Limb (tissue), 2 donors: ENCODE results near the gene C1orf94.

Experiments
- DNase-seq, 2 donors: peaks; one replicate each; pipeline ENCODE4 v3.0.0-alpha.2; 2016; ENCODE audit errors: extremely low spot score in 2 of 2

Gene C1orf94

DNA sequence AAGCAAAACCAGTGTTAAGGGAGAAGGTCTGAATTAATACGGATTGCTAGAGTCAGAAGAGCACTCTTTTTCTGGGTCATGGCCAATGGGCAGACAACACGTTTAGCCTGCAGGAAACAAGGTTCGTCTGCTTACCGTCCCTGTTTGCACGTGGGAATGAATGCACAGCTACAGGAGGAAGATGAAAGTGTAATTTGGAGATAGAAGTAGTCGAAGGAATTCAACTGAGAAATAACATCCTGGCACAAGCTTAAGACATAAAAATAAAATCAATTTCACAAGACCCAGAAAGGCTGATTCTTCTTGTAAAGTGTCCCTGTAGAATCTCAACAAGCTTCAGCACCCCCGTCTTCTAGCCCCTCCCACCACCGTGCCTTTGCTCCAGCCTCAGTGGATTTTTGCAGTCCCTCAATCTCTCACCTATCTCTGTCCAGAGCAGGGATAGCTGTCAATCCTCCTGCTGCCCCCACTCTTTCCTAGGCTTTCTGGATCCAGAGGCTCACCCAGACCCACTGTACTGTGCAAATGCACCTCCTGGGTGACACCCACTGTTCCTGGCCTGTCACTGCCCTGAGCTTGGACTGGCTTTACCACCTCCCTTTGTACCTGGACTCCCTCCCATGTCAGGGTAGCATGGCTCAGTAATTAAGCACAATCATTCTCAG, 60.6 kb downstream of the C1orf94 start:
- no peak for DNase-seq

DNA sequence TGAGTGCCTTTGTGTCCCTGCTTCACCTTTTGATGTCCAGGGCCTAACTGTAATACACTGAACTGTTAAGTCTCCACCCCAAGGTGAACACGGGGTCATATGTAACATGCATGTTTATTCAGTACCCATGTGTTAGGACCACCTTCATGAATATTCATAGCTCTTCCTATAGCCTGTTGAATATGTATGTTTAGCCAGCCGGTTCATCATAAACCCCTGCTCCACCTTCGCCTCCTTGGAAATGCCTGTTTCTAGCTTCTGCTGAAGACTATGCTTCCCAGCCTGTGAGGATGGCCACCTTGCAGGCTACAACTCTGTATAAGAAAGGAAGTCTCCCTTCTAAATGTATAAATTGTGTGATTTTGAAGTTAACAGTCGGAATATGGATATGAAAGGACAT, 69.3 kb downstream of the C1orf94 start:
- DNase-seq = no peak

DNA sequence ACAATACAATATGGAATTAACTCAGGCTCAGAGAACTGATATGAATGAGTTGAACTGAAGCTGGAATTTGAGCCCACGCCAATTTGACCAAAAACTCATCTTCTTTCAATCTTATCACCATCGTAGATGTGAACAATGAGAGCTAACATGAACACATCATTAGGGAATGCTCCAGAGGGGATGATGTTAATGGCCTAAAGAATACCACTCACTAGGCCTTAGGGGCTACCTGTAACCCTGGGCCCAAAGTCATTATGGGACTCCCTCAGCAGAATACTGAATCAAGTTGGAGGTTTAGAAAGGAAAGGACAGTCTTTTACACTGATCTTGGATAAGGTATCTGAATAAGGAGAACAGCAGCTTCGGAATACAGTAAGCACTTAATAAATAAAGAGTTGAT, 73.6 kb downstream of the C1orf94 start:
- no peak for DNase-seq

DNA sequence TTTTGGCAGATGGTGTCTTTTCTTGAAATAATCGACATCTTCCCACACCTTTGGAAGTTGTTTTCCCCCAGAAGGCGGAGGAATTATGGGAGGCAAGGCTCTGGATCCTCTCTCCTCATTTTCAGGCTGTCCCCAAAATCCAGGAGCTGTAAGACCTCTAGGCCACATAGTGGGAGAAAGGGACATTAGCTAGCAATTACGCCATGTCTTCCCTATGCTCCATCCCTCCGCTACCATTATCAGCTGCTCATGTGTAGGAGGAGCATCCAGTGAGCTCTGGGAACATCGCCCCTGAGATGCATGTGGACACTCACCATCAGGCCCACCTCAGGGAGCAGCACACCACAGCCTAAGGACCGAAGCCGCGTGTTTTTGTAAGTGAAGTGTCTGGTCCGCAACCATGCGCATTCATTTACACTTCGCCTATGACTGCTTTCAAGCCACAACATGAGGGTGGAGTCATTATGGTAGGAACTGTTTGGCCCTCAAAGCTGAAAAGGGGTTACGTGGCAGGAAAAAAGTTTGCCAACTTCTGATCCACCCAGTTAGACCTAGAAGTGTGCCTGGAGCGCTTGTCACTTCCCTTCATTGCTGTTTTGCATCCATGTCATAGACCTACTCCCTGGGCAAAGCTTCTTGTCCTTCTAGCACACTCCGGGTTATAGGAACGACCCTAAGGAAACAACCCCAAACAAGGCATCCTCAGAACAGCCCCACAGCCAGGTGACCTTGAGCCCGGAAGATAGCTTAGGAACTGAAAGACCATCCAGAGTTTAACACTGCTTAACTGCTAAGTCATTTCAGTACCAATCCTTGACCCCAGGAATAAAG, 85.5 kb downstream of the C1orf94 start:
- DNase-seq = no peak

DNA sequence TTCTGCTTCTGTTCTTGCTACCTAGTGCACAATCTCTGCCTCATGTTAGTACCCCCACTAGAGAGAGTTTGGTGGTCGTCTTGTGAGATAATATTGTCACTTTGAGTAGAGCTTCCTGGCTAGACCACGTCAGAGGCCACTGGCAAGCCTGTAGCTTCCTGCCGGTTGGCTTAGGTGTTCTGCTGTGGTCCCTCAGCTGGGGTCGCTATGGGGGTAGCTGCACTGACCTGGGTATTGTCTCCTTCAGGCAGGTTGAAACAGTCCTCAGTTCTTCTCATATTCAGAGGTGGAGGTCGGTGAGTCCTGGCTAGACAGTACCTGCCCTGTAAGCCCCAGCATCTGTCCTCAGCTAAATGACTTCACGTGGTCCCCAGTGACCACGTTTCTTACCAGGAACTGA, 86.2 kb downstream of the C1orf94 start:
- no peak for DNase-seq

DNA sequence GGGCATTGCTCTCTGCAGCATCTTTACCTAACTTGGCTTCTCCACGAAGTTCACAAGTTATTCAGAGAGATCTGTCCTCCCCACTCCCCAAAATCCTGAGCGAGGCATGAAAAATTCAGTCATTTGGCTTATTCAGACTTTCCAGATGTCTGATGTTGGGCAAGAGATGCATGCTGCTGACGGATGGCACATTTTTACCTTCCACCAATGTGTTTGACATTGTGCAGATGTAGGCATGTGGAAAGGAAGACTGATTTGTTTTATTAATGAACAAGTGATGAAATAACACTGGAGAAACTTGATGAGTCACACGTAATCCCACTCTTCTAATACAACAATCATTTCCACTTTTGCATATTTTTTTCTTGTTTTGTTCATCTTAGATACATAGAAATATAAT, 86.7 kb downstream of the C1orf94 start:
- no peak for DNase-seq

DNA sequence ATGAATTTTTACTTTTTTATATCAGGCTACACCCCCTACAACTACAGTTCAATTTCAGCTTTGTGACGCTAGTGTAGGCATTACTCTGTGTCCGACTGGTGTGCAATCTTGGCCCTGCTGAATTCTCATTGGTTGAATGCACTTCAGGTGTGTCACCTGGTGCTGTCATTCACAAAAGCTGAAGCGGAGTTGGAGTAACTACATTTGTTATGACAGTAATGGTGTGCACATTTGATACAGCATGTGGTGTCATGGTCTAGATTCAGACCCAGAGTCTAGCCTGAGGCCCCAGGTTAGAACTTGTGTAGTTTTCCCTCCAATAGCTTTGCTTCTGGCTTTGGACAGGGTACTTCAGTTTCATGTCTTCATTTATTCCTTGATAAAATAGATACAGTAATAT, 88.7 kb downstream of the C1orf94 start:
- DNase-seq = no peak

DNA sequence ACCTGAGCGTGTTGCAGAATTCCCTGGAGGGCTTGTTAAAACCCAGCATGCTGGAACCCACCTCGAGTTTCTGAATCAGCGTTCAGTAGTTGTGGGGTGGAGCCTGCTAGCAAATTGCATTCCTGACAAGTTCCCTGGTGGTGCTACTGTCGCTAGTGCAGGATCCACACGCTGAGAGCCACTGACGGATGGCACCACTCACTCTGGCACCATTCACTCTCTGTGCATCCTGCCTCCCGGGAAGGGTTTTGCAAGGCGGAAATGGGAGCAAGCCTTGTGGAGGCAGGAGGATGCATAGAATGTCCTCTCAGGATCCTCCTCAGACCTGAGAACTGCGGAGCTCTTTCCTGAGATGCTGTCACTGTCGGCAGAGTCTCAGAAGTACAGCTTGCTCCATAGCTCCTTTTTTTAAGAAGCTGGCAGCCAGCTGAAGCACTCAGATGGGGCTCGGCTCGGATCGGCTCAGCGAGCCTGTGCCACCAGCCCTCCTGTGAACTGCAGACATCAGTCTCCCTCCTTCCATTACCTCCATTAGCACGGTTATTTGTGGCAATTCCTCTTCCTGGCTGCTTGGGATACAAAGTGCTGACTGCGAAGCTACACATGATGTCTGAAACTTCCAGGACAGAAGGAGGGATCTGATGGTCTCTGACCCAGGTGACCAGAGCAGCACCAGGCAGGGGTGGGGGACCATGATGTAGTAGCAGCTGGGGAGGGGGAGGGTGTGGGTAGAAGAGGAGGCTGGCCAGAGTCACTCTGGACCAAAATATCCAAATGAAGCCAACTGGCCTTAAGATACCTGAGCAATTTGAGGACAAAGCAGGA, 89.6 kb downstream of the C1orf94 start:
- DNase-seq = no peak

DNA sequence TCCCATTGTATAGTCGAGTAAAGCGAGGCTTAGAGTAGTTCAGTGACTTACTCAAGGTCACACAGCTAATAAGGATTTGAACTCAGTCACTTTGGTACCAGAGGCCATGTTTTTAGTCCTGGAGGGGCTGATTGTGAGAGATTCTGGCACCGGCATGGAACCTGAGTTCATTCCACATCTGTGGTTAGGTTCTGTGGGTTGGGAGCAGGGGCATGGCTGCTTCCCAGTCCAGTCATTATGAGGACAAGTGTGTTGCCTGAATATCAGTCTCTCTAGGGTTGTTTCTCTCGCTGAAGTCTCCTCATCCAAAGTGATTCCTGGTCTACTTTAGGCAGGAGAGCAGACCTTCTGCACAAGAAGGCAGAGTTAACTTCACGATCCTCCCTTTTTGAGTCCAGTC, 90.6 kb downstream of the C1orf94 start:
- DNase-seq = no peak

DNA sequence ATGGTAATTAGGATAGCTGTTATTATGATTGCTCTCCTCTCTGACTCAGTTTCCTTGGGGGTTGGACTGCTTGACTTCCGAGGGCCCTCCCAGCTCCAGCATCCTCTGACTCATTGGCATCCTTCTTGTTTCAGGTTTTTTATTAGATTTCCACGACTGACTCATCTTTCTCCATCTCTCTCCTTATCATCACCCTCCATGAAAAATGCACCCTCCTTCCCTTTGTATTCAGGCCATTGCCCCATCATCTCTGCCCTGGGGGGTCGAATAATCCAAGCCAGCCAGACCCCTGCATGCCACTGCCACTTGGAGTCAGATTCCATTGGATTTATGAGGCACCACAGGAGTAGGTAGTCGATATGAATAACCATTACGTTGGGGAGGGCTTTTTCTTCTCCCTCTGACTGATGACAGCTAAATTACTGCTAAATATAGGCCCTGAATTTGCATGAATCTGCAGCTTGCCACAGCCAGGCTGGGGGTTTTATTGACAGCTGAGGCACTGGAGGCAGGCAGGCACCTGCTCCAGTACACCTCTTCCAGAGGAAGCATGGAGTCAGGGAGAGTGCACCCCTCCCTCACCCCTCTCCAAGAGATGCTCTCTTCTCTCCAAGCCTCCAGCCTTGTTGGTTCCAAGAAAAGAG, 91.7 kb downstream of the C1orf94 start:
- DNase-seq = no peak
